LNCAP (cell line): Measurements from ENCODE around the gene C1GALT1.

Source experiments
- CTCF ChIP-seq: fragments of 450-650 bp; IDR thresholded peaks from 2 replicates; pipeline ENCODE4 v1.5.1; 2017; ENCODE audit warnings: mild to moderate bottlenecking

C1GALT1 gene

GRCh38 chr7:7231000-7231399 lies 48.7 kb downstream of the C1GALT1 start:
- no peak for TF ChIP-seq CTCF

GRCh38 chr7:7231865-7232264 lies 49.5 kb downstream of the C1GALT1 start:
- no peak for TF ChIP-seq CTCF

- TF ChIP-seq CTCF = no peak
These were observed 53.0 kb downstream of the C1GALT1 start for GRCh38 chr7:7235347-7235746.

GRCh38 chr7:7236041-7236440 lies 53.7 kb downstream of the C1GALT1 start:
- no peak for TF ChIP-seq CTCF

GRCh38 chr7:7237201-7237977 lies 55.0 kb downstream of the C1GALT1 start:
- TF ChIP-seq CTCF = no peak

- no peak for TF ChIP-seq CTCF
These were observed 55.6 kb downstream of the C1GALT1 start for GRCh38 chr7:7237978-7238267.

GRCh38 chr7:7239346-7239745 lies 57.0 kb downstream of the C1GALT1 start:
- no peak for TF ChIP-seq CTCF

- no peak for TF ChIP-seq CTCF
These were observed 60.6 kb downstream of the C1GALT1 start for GRCh38 chr7:7242899-7243298.
